Measurements from ENCODE around the gene SERINC3.

Gene SERINC3

DNA sequence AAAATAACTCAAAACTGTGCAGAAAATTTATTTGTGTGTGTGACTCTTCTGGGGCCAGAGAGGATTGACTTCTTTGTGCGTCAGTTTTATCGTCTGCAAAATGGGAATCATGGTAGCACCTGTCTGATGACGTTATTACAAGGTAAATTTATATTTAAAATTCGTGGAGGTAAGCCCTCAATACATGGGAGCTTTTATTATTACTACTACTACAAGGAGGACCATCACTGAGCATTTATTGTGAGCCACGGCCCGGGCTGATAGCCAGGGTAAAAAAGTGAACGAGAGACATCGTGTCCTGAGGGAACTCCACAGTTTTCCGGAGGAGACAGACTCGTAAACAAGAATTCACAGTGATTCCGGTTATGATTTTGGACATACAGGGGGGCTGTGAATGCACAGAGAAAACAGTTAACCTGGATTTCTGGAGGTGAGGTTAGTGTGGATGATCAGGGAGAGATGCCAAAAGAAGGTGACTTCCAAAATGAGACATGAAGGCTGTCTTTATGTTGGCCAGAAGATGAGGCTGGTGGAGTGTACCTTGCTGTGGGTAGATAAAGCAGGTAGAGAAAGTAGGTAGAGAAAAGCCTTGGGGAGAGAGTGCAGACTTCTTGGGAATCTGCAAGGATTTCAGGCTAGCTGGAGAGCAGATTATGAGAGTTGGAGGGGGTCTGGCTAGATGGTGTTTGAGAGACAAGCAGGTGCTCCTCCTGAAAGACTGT lies 10.6 kb upstream of the SERINC3 start:
- no peak for DNase-seq (ENCODE audit: low spot score)

DNA sequence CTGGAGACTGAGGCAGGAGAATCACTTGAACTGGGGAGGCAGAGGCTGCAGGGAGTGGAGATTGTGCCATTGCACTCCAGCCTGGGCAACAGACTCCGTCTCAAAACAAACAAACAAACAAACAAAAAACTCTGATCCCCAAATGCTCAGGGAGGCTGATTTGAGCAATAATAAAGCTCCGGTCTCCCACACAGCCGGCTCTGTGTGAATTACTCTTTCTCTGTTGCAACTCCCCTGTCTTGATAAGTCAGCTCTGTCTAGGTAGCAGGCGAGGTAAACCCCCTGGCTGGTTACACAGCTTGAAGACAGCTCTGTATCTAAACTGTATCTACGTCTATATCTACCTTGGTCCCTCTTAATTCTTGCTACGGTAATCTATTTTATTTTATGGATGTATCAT lies 6.4 kb upstream of the SERINC3 start:
- no peak for DNase-seq (ENCODE audit: low spot score)

DNA sequence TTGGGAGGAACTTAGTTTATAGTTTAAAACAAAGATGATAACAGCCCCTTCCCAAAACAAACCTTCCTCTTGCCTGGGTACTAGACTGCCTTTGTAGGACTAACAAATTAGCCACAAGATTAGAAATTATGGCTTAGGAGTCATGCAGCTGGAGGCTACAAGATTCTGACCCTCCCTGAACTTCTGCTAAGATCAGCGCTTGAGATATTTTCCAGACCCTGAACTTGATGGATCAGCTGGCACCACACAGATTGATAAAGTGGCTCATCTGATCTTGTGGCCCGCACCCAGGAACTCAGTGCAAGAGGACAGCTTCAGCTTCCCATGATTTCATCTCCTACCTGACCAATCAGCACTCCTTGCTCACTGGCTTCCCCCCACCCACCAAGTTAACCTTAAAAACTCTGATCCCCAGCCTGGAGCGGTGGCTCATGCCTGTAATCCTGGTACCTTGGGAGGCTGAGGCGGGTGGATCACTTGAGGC lies 5.9 kb upstream of the SERINC3 start:
- DNase-seq (ENCODE audit: low spot score), result no peak

DNA sequence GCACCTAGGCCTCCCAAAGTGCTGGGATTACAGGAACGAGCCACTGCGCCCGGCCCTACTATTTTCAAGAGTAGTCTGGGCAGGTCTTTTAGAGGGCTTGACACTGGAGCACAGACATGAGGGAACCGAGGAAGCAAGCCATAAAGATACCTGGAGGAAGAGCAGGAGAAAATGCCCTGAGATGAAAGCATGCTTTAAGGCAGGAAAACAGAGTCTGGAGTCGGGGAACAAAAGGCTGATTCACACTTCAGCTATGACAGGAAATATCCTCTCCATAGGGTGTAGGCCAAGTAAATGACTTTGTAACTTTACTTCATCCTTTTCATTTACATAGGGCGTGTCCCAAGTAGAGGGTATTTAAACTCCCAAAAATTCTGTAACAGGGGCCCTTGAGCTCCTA lies 4.3 kb upstream of the SERINC3 start:
- no peak for DNase-seq (ENCODE audit: low spot score)

DNA sequence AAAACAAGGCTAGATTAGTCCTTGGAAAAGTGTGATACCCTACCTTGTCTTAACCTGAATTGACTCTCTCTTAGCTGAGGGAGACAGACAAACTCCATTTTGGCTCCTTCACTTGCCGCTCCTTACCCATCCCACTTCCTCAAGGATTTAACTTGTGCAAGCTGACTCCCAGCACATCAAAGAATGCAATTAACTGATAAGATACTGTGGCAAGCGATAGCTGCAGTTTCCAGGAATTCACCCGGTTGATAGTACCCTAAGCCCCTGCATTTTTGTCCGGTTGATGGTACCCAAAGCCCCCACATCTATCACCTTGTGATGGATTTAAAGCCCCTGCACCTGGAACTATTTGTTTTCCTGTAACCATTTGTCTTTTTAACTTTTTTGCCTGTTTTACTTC lies 1.9 kb upstream of the SERINC3 start:
- no peak for DNase-seq (ENCODE audit: low spot score)

DNA sequence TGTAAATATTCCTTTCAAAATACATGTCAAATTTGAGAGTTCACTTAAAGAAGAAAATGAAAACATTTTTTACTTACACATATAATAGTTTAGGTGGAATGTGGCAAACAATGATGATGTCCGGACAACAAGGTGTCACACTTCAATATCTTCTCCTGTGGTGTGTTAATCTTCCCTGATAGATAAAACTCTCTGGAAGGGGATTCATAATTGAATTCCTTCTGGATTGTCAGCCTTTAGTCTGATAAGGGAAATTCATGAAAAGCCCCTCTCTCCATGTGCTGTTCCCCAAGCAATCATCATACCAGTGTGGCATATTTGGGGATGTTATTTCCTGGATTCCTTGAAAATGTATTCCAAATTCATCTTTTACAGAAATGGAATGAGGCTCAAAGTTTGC lies 971 bp upstream of the SERINC3 start:
- DNase-seq (ENCODE audit: low spot score), result no peak

DNA sequence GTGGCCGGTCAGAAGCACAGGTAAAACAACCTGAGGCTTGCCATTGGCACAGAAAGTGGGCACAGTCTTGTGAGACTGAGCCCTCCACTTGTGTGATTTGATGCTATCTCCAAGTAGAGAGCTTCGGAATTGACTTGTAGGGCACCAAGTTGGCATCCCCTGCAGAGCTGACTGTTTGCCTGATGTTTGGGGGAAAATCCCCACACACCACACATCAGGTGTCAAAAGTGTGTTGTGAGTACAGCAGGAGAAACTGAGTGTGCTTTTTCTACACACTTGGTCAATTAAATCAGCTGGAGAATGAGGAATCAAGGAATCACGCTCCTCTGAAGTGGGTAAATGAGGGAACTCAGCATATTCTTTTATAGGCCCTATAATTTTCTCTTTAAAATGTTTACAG lies 989 bp downstream of the SERINC3 start:
- DNase-seq (ENCODE audit: low spot score), result no peak

DNA sequence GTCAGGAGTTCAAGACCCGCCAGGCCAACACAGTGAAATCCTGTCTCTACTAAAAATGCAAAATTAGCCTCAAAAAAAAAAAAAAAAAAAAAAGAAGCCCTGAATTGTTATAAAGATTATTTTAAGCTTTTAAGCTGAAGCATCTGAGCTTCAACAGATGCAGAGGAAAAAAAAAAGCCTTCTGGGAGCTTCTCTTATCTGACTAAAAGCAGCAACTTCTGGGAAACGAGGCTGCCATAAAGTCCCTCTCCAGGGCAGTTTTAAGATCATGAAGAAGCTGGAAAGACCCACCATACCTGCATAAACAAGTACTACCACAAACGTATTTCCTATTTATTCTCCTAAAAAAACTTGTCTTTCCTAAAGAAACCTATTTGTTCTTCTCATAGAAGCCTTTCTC lies 3.6 kb downstream of the SERINC3 start:
- DNase-seq (ENCODE audit: low spot score), result no peak

DNA sequence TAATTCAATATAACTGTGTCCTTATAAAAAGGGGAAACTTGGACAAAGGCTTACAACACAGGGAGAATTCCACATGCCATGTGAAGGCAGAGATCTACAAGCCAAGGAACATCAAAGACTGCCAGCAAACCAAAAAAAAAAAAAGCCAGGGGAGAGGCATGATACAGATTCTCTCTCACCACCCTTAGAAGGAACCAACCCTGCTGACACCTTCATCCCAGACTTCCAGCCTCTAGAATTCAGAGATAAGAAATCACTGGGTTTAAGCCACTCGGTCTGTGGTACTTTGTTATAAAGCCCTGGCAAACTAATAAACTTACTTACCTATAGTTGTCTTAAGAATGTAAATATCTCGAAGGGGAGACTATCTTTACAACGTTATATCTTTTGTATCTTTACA lies 4.4 kb downstream of the SERINC3 start:
- no peak for DNase-seq (ENCODE audit: low spot score)

DNA sequence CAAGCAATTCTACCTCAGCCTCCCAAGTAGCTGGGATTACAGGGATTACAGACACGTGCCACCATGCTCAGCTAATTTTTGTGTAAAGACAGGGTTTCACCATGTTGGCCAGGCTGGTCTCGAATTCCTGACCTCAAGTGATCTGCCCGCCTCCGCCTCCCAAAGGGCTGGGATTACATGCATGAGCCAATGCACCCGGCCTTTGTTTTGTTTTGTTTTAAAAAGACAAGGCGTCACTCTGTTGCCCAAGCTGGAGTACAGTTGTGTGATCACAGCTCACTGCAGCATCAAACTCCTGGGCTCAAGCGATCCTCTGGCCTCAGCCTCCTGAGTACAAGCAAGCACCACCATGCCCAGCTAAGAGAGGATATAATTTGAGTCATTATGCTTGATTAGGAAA lies 5.4 kb downstream of the SERINC3 start:
- DNase-seq (ENCODE audit: low spot score), result no peak

DNA sequence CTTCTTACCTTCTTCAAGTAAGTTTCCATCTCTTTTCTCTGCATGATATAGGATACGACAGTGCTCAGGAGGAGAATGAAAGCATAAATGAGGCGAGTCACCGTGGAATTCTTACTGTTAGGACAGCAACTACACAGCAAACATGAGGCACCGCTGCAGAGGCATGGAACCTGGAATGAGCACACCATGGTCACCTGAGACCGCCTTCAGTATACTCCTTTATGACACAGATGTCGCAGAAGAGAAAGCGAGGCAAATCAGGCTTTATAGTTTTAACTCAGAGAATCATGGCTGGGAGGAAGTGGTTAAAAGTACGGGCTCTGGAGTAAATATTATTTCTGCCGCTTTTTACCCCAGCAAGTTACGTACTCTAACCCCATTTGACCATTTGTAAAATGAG lies 8.0 kb downstream of the SERINC3 start:
- no peak for DNase-seq (ENCODE audit: low spot score)

DNA sequence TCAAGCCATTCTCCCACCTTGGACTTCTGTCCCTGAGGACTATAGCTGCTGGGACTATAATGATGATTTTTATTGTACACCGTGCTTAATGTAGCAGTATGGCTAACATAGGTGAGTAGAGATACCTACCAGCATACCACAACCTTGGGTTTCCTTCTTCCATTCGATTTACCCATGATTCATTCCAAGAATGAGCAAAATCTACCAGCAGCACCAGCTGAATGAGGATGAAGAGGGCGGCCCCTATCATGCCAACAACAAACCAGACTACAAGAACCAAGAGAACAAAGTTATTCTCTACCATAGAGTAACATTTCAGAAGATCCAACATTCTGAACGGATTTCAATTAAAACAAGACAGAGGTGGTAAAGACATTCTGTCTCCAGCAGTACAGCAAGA lies 12.1 kb downstream of the SERINC3 start:
- no peak for DNase-seq (ENCODE audit: low spot score)

DNA sequence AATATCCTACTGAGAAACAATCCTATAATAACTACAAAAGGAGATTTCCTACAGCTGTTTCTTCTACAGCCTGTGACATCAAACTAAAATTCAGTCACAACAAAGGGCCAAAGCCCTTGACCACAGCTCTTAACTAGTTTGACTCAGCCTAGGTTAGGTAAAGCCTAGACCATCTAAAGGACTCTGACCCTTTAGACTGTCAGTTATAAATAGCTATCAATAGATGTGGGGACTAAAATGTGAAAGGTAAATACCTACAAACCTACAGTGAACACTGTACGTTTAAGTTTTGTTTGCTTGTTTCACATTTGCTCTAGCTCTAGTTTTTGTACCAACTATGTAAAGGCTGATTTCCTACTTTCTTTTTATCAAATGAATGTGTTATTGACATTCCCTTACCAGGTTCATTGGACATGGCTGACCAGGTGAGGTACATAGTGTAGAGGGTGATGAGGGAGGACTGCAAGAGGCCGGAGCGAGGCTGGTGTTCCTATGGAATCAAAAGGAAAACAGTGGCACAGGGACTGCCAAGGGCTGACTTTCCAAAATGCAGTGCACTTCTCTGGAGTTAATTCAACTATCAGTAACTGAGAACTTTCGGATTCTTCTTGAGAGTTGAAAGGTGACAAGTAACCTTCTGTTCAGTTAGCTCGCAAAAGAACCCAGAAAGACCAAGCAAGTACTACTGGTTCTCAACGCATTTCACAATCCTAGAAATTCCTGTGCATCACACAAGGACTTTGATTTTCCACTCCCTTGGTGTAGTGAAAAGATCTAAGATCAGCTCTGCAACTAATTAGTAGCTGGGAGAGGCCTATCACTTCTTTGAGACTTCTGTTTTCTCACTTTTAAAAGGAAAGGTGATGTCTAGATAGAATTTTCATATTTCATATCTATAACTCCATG lies 17.2 kb downstream of the SERINC3 start:
- no peak for DNase-seq (ENCODE audit: low spot score)

DNA sequence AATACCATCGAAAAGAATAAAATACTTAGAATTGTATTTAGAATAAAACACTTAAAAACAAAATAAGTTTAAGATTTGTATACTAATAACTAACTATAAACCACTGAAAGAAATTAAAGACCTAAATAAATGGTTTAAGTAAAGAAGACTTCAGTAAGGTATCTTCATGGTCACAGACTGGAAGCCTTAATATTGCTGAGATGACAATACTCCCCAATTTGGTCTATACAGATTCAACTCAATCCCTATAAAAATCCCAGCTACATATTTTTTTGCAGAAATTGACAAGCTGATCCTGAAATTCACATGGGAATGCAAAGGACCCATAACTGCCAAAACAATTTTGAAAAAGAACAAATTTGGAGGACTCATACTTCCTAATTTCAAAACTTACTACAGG lies 18.9 kb downstream of the SERINC3 start:
- no peak for DNase-seq (ENCODE audit: low spot score)

DNA sequence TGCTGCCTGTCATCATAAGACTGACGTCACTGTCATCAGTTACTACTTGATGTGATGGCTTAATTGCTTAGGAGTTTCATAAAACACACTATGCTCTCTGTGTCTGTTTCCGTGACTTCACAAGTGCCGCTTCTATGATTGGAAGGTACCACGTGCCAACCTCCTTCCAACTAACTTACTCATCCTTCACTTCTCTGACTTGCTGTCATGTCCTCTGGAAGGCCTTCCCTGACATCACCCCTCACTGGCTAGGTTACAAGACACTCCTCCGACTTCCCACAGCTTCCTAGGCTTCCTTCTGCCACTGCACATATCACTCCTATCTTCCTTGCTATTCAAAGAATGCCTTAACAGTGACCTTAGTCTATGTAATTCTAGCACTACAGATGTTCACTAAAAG lies 20.4 kb downstream of the SERINC3 start:
- DNase-seq (ENCODE audit: low spot score), result no peak

DNA sequence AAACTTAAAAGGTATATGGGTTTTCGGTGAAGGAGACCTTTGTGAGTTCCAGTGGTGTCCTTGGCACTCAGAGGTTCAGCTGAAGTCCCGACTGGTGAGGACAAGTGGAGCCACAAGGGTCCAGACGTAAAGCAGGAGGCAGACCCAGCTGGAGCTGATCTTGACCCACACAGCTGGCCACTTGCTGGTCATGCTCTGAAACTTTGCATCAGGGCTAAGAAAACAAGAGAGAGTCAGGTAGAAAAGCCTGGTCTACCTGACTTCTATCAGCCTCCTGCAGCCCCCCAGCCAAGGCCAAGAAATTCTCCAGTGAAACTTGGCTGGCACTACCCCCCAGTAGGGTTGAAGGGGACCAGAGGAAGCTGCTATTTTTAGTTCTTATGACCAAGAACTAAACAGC lies 21.6 kb downstream of the SERINC3 start:
- DNase-seq (ENCODE audit: low spot score), result no peak

DNA sequence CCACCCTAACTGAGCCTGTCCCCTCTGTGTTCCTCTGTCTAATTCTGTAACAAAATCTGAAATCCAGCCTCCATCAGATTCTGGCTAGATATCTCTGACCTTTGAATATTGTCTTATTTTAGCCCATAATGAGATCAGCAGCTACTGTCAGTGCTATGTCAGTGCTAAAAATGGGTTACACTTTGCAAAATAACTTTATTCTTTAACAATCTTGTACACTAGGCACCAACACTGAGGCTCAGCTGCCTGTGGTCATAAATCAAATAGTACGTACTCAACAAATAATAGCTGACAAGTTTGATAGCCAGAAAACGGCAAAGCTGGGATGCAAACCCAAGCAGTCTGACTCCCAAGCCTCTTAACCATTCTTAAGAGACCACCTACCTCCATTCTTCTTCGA lies 24.1 kb downstream of the SERINC3 start:
- no peak for DNase-seq (ENCODE audit: low spot score)

DNA sequence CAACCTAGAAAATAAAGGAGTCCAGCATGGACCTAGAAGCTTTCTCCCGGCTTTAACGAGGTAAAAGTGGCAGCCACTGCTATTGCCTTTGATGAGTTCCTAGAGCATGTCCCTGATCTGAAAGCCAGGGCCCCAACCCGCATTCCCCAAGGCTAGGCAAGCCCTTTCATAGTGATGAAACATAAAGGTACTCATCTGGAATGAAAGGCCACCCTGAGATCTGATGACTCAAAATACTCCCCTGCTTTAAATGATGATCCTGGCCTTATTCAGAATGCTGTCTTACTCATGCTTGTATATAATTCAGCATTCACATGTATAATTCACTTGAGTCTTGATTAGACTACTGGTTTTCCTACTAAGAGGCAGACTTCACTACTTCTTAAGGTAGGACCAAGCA lies 24.9 kb downstream of the SERINC3 start:
- DNase-seq (ENCODE audit: low spot score), result no peak

DNA sequence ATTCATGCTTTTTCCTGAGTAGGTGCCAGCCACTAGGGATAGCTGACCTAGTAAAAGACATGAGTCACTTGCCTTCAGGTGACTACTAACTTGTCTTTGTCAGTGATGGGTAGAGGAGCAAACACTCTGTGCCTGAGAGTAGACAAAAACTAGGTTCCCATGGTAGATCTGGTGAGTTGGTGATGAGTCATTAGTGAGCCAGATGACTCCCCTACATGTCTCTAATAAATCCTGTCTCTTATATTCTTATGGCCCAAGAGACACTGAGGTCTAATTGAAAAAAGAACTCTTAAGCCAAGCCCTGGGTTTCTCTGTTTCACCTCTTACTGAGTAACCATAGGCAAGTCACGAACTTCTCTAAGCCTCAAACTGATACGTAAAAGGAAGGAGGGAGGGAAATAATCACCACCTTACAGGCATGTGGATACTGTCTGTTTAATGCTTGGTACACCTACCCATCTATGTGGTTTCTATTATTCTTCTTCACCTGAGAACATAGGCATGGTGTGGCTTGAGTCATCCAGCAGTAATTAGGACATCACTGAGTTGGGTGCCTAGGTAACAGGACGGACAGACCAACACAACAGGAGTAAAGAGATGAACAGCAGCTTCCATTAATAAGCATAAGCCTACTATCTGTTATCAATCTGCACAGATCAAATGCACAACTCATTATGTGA lies 25.9 kb downstream of the SERINC3 start:
- DNase-seq (ENCODE audit: low spot score), result no peak

DNA sequence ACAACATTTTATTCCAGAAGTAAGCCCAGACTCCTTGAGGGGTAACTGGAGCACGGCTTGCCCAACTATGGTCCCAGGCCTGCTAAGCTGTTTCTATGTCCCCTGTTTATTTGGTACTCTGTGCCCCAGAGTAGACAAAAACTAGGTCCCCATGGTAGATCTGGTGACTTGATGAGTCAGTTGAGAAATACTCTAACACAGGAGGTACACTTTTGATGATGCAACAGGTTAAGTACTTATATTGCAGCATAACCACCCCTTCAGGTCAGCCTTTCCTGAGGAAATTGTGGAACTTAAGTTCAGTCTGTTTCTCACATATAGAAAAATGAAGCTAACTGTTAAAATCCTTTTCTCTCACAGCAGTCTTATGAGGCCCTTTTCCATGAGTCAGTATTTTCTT lies 26.6 kb downstream of the SERINC3 start:
- no peak for DNase-seq (ENCODE audit: low spot score)

DNA sequence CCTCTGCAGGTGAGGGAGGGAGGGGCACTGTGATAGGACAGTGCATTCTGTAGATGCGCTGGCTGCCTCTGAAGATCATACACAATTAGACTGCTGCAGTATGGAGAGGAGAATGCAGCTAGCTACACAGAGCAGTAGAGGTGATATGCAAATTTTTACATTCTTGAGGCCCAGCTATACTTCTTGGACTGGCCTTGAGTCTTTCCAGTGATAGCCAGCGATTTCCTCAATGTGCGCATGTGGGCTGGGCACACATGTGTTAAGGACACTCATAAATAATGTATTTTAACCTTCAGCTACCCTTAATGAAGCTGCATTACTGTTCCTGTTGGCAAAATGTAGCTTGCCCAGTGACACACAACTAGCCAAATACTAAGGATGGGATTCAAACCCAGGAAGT lies 27.2 kb downstream of the SERINC3 start:
- DNase-seq (ENCODE audit: low spot score), result no peak

DNA sequence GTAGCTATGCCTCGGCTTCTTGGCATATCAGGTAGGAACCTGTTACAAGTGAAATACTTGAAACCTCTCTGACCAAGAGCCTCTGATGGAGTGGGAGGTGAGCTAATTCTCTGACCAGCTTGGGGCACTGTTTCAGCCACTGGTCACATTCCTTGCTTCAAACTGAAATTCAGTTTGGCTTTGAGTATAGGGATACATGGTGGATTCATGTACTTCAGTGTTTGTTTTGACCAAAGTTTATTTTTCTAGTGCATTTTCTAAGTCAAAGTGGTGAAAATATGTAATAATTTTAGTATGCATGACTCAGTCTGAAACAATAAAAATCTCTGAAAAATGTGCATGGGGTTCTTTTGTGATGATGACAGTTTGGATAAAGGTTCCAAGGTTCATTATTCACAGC lies 27.6 kb downstream of the SERINC3 start:
- no peak for DNase-seq (ENCODE audit: low spot score)
